Natural killer cell (primary cell): ENCODE measurements around the gene TUBG2. TPM values are rescaled to one million over a fixed set of nuclear protein-coding genes. Genes with fewer than 3 reads are reported as not detected.

Experiments
- ATAC-seq, 3 donors: fragments of 150-1000 bp in 2 of 3; fragments of 200-7000 bp in 1 of 3; cut with Tn5 transposase; 1 replicate in 1 of 3; 2 replicates in 2 of 3; pipeline ENCODE4 v1.10.0; 2021; ENCODE audit warnings: mild to moderate bottlenecking in 2 of 3, moderate library complexity in 2 of 3
- DNase-seq, 2 donors: peaks; one replicate each; pipeline versions ENCODE4 v3.0.0 to v3.0.0-alpha.2; 2013 to 2021; ENCODE audit warnings: mixed read lengths in 1 of 2
- H3K27ac ChIP-seq: one replicate; pipeline ENCODE4 v1.5.1; 2013; ENCODE audit warnings: mild to moderate bottlenecking, low read length
- H3K27me3 ChIP-seq: one replicate; pipeline ENCODE4 v1.6.1; 2013; ENCODE audit warnings: low read length; ENCODE audit not compliant: control insufficient read depth, insufficient read depth
- H3K36me3 ChIP-seq: one replicate; pipeline ENCODE4 v1.6.1; 2013; ENCODE audit warnings: low read length; ENCODE audit not compliant: control insufficient read depth, insufficient read depth
- H3K4me1 ChIP-seq: one replicate; pipeline ENCODE4 v1.6.1; 2013; ENCODE audit warnings: low read length; ENCODE audit not compliant: control insufficient read depth, insufficient read depth
- H3K4me3 ChIP-seq: one replicate; pipeline ENCODE4 v1.5.1; 2013; ENCODE audit warnings: low read length
- H3K9me3 ChIP-seq: one replicate; pipeline ENCODE4 v1.6.1; 2013; ENCODE audit warnings: low read length; ENCODE audit not compliant: control insufficient read depth, insufficient read depth
- H3K27ac Mint-ChIP-seq, 2 donors: one replicate each; pipeline ENCODE4 v1.8.0; 2022; ENCODE audit warnings: mild to moderate bottlenecking in 2 of 2, mixed read lengths in 2 of 2, moderate library complexity in 1 of 2
- H3K27me3 Mint-ChIP-seq, 2 donors: one replicate each; pipeline ENCODE4 v1.8.0; 2022; ENCODE audit warnings: low read depth in 2 of 2, mixed read lengths in 2 of 2
- H3K36me3 Mint-ChIP-seq: one replicate; pipeline ENCODE4 v1.8.0; 2022; ENCODE audit warnings: mixed read lengths
- H3K4me1 Mint-ChIP-seq, 2 donors: one replicate each; pipeline ENCODE4 v1.8.0; 2022; ENCODE audit warnings: mixed read lengths in 2 of 2
- H3K4me3 Mint-ChIP-seq: one replicate; pipeline ENCODE4 v1.8.0; 2022; ENCODE audit warnings: mild to moderate bottlenecking, moderate library complexity, mixed read lengths
- H3K9me3 Mint-ChIP-seq, 2 donors: one replicate each; pipeline ENCODE4 v1.8.0; 2022; ENCODE audit warnings: mixed read lengths in 2 of 2
- WGBS: methylation state at CpG from one replicate; pipeline ENCODE4 v1.1.7; 2013; ENCODE audit warnings: missing lambda C conversion rate; ENCODE audit not compliant: insufficient coverage; 5-methylcytosine and 5-hydroxymethylcytosine counted together
- intact Hi-C: fragments of 100-400 bp; cut with micrococcal nuclease; formaldehyde crosslinking; loops from one replicate; pipeline ENCODE4 v1.14.2; 2022
- total RNA-seq, 4 donors: library from RNA; stranded (reverse); fragments of 120-200 nt in 1 of 4; gene quantifications; one replicate each; pipeline versions ENCODE4 v1.2.3 to v1.2.4, GENCODE V29; 2013 to 2022
- TF ChIP-seq, protein P1 (sequence below): fragments of 200-600 bp; IDR thresholded peaks from one replicate; pipeline ENCODE4 v1.8.0; 2022; ENCODE audit warnings: antibody characterized with exemption

Gene TUBG2
- total RNA-seq, 3 donors from 2014 or later (not counting 1 experiment from before 2014, with no cell fraction given), result 7.8 to 14.2 (median 9.6) TPM

DNA sequence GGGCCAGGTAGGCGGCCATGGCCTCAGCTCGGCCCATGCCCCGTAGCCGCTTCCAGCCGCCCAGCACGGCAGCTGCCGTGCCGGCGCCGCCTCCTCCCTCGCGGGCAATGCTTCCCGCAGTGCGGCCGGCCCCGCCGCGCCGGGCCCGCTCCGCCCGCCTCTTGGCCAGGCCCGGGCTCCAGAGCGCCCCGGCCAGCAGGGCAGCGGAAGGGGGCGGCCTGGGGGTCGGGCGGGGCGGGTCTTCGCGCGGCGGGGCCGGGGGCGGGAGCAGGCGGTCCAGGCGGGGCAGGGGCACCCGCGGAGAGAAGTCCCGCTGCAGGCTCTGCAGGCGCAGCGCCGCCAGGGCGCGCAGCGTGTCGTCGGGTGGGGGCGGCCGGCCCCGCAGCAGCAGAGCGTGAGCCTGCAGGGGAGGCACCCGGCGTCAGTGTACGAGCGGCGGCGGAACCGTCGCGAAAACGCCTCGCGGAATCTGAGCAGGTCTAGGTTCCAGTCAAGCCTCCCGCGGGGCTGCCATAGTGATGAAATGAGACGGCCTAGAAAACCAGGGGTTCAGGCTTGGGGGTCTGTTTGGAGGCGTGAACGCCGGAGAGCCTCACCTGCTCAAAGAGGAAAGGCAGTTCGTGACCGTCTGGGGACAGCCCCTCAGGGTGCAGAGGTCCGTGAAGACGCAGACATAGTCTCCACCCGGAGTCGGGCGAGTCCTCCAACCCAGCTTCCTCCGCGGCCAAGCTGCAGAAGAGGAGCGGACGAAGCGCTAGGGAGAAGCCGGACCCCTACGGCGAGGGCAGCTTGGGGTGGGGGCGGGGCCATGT, 11.1 kb downstream of the TUBG2 start:
- Histone ChIP-seq H3K27ac (no peak overlapping the region), H3K4me3 (peak overlapping the region; percentile 27), H3K4me1 (peaks cover 28% of the 10 kb centered on the region), H3K9me3 (no peaks in the 10 kb centered on the region), H3K36me3 (no peaks in the 10 kb centered on the region), H3K27me3 (peaks cover 38% of the 10 kb centered on the region)
- Mint-ChIP-seq H3K27ac (peak overlapping the region in 1 of 2 donors; percentile 35), H3K4me1 (peaks cover 11 to 37% of the 10 kb centered on the region in 2 donors), H3K36me3 (no peaks in the 10 kb centered on the region), H3K4me3 (peak overlapping the region; percentile 79), H3K9me3 (no peaks in the 10 kb centered on the region), H3K27me3 (peaks cover 15 to 42% of the 10 kb centered on the region in 2 donors)
- intact Hi-C loops, result no loop called here
- 13% methylated on average over 87 of the region's 87 CpGs for WGBS
- DNase-seq, result peak in 1 of 2 donors; percentile 75
- TF ChIP-seq, protein P1, sequence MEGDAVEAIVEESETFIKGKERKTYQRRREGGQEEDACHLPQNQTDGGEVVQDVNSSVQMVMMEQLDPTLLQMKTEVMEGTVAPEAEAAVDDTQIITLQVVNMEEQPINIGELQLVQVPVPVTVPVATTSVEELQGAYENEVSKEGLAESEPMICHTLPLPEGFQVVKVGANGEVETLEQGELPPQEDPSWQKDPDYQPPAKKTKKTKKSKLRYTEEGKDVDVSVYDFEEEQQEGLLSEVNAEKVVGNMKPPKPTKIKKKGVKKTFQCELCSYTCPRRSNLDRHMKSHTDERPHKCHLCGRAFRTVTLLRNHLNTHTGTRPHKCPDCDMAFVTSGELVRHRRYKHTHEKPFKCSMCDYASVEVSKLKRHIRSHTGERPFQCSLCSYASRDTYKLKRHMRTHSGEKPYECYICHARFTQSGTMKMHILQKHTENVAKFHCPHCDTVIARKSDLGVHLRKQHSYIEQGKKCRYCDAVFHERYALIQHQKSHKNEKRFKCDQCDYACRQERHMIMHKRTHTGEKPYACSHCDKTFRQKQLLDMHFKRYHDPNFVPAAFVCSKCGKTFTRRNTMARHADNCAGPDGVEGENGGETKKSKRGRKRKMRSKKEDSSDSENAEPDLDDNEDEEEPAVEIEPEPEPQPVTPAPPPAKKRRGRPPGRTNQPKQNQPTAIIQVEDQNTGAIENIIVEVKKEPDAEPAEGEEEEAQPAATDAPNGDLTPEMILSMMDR, result no peak
- peak; percentile 76 to 83 (median 78) for ATAC-seq

DNA sequence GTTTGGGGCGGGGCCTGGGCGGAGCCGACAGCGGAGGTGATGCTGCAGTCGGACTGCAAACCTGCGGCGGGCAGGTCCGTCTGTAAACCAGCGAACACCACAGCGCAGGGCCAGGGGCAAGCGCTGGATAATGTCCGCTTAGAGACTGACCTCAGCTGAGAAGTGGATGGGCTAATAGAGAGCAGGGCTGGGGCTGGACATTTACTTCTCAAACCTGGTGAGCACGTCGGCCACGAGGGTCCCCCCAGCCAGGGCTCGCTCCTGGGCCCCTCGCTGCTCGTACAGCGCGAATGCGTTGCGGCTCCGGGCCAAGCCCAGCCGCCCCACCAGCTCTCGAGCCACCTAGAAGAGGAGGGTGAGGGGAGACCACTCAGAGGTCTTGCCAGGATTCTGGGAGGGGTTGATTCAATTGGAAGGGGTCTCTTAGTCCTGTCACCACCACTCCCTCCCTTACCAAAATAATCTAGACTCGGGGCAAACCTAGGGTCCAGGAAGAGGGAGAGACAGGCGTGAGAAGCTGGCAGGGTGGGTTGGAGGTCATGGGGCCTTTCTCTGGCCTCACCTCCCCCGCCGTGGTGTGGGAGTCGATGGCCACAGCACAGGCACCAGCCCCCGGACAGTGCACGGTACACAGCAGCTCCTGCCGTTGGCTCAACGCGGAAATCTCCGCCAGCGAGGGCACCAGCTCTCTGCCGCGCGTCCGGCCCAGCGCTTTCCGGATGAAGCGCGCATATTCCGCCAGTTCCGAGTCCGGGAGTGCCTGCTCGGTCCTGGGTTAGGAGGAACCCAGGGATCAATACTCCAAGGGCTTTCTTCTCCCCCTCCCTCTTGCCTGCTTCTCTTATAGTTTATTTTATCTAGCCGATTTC, 11.9 kb downstream of the TUBG2 start:
- H3K4me1 Mint-ChIP-seq, result peaks cover 11 to 37% of the 10 kb centered on the region in 2 donors
- TF ChIP-seq, protein P1, result no peak
- no peaks in the 10 kb centered on the region for H3K36me3 ChIP-seq
- ATAC-seq (no peak), DNase-seq (peak in 1 of 2 donors; percentile 32)
- intact Hi-C loops, result no loop called here
- H3K4me3 Mint-ChIP-seq, result peak overlapping the region; percentile 67
- no peak overlapping the region for H3K4me3 ChIP-seq
- peaks cover 44% of the 10 kb centered on the region for H3K27me3 ChIP-seq
- no peaks in the 10 kb centered on the region for H3K9me3 Mint-ChIP-seq
- WGBS, result 26% methylated on average over 50 of the region's 50 CpGs
- H3K27ac ChIP-seq, result no peak overlapping the region
- H3K27ac Mint-ChIP-seq, result peak overlapping the region in 1 of 2 donors; percentile 35
- H3K36me3 Mint-ChIP-seq, result no peaks in the 10 kb centered on the region
- peaks cover 15 to 43% of the 10 kb centered on the region in 2 donors for H3K27me3 Mint-ChIP-seq
- no peaks in the 10 kb centered on the region for H3K9me3 ChIP-seq
- peaks cover 37% of the 10 kb centered on the region for H3K4me1 ChIP-seq

DNA sequence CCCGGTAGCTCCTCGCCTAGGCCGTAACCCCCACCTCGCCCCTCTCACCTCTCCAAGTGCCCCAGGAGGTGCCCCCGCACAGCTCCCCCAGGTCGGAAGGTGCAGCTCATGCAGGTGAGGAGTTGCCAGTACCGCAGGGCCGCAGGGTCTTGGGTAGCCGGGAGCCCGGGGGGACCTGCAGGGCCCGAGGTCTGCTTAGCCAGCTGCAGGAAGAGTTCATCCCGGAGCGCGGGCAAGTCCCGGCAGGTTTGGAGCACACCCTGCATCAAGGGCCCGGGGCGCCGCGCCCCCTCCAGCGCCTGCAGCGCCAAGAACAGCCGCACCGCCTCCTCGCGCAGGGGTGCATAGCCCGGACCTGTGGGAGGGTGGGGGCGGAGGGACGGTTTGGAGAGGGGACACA, 13.0 kb downstream of the TUBG2 start:
- peaks cover 51% of the 10 kb centered on the region for H3K27me3 ChIP-seq
- H3K27ac ChIP-seq, result no peak overlapping the region
- DNase-seq (no peak), ATAC-seq (no peak)
- intact Hi-C loops, result no loop called here
- Mint-ChIP-seq H3K9me3 (no peaks in the 10 kb centered on the region), H3K4me3 (no peak overlapping the region), H3K27ac (no peak overlapping the region), H3K27me3 (peaks cover 15 to 45% of the 10 kb centered on the region in 2 donors), H3K36me3 (no peaks in the 10 kb centered on the region), H3K4me1 (peaks cover 14 to 47% of the 10 kb centered on the region in 2 donors)
- no peak overlapping the region for H3K4me3 ChIP-seq
- TF ChIP-seq, protein P1, result no peak
- H3K36me3 ChIP-seq, result no peaks in the 10 kb centered on the region
- no peaks in the 10 kb centered on the region for H3K9me3 ChIP-seq
- peaks cover 46% of the 10 kb centered on the region for H3K4me1 ChIP-seq
- 78% methylated on average over 28 of the region's 28 CpGs for WGBS
